ENCODE data around the gene FAM204A.

Gene FAM204A

GRCh38 chr10:118264252-118264651 lies 77.9 kb downstream of the FAM204A start:
- H3K4me1 ChIP-seq (ENCODE audit: low read length) = no peaks in the 10 kb centered on the region
- no peaks in the 10 kb centered on the region for H3K27me3 ChIP-seq (replicated peaks; ENCODE audit: insufficient read depth, low read length)
- TF ChIP-seq EZH2 (optimal IDR thresholded peaks at IDR 0.05; ENCODE audit: low read depth, low read length) (no peak), CTCF (IDR thresholded peaks at IDR 0.05; ENCODE audit: low read length) (no peak), EZH2phosphoT487 (IDR thresholded peaks at IDR 0.05; ENCODE audit: low read length) (no peak)
- H3K4me3 ChIP-seq (ENCODE audit: low read length) = no peak overlapping the region
- H3F3A ChIP-seq (ENCODE audit: insufficient read depth, low read length) = no peaks in the 10 kb centered on the region
- H3K9me2 ChIP-seq (replicated peaks; ENCODE audit: insufficient read depth, low read length) = no peaks in the 10 kb centered on the region
- no peaks in the 10 kb centered on the region for H3K9me3 ChIP-seq (replicated peaks; ENCODE audit: insufficient read depth, low read length)
- no peaks in the 10 kb centered on the region for H3K36me3 ChIP-seq (replicated peaks; ENCODE audit: insufficient read depth, low read length)
- H3K79me2 ChIP-seq (ENCODE audit: low read length) = no peaks in the 10 kb centered on the region
- H3K9ac ChIP-seq (ENCODE audit: low read length) = no peak overlapping the region
- no peak overlapping the region for H3K4me2 ChIP-seq (ENCODE audit: low read depth, low read length)
- no peak for DNase-seq
- no peak overlapping the region for H2AFZ ChIP-seq (ENCODE audit: low read length)
- H4K20me1 ChIP-seq (ENCODE audit: insufficient read depth, low read length) = no peaks in the 10 kb centered on the region
- no peak overlapping the region for H3K27ac ChIP-seq (ENCODE audit: low read length)

DNA sequence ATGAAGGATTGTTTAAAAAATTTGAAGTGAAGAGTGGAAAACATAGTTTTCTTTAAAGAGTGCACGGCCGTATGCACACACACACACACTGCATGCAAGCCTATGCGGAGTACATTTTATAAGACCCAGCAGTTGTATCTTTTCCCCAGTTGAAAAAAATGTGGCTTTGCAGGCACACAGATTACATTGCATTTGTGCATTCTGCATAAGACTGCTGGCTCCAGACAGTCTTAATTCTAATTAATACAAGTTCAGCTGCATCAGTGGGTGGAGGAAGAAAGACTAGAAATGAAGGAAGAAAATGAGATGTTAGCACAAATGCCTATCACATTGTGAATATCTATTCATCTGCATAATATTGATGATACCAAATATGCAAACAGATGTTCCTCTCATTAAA lies 79.6 kb downstream of the FAM204A start:
- Histone ChIP-seq H3K9ac (ENCODE audit: low read length) (no peak overlapping the region), H3K27ac (ENCODE audit: low read length) (no peak overlapping the region), H3K9me3 (replicated peaks; ENCODE audit: insufficient read depth, low read length) (no peaks in the 10 kb centered on the region), H3K4me3 (ENCODE audit: low read length) (no peak overlapping the region), H3K9me2 (replicated peaks; ENCODE audit: insufficient read depth, low read length) (no peaks in the 10 kb centered on the region), H3K36me3 (replicated peaks; ENCODE audit: insufficient read depth, low read length) (no peaks in the 10 kb centered on the region), H3F3A (ENCODE audit: insufficient read depth, low read length) (no peaks in the 10 kb centered on the region), H3K4me2 (ENCODE audit: low read depth, low read length) (no peak overlapping the region), H3K27me3 (replicated peaks; ENCODE audit: insufficient read depth, low read length) (no peaks in the 10 kb centered on the region), H4K20me1 (ENCODE audit: insufficient read depth, low read length) (no peaks in the 10 kb centered on the region), H3K79me2 (ENCODE audit: low read length) (no peaks in the 10 kb centered on the region), H3K4me1 (ENCODE audit: low read length) (no peaks in the 10 kb centered on the region), H2AFZ (ENCODE audit: low read length) (no peak overlapping the region)
- TF ChIP-seq EZH2 (optimal IDR thresholded peaks at IDR 0.05; ENCODE audit: low read depth, low read length) = no peak
- no peak for TF ChIP-seq CTCF (IDR thresholded peaks at IDR 0.05; ENCODE audit: low read length)
- TF ChIP-seq EZH2phosphoT487 (IDR thresholded peaks at IDR 0.05; ENCODE audit: low read length) = no peak
- no peak for DNase-seq

DNA sequence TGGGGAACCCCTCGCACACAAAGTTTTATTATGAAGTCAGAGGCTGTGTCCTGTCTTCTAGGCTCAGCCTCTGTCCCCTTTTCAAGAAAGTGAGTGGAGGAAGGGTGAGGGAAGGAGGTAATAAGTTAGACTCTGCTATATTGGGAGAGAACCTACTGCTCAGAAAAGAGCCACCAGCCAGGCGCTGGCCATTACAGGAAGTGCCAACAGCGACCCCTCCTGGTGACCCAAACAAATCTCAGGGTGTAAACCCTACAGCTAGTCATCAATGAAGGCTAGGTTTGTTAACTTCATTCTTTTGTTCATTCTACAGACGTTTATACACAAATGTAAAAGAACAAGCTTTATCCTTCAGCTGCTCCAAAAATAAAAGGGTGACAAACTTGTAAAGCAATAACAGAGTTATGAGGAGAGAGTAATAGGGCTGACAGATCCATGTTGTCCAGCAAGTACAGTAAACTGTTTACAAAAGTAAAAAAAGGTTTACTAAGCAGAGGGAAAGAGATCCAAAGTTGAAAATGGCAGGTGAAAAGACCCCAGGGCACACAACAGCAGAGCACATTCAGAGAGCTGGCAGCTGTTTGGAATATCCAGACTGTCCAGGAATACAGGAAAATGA lies 82.7 kb downstream of the FAM204A start:
- Histone ChIP-seq H3K9ac (ENCODE audit: low read length) (no peak overlapping the region), H2AFZ (ENCODE audit: low read length) (no peak overlapping the region), H3K27ac (ENCODE audit: low read length) (no peak overlapping the region), H3K27me3 (replicated peaks; ENCODE audit: insufficient read depth, low read length) (no peaks in the 10 kb centered on the region), H3K9me3 (replicated peaks; ENCODE audit: insufficient read depth, low read length) (no peaks in the 10 kb centered on the region), H3F3A (ENCODE audit: insufficient read depth, low read length) (no peaks in the 10 kb centered on the region), H3K79me2 (ENCODE audit: low read length) (no peaks in the 10 kb centered on the region), H4K20me1 (ENCODE audit: insufficient read depth, low read length) (no peaks in the 10 kb centered on the region), H3K36me3 (replicated peaks; ENCODE audit: insufficient read depth, low read length) (no peaks in the 10 kb centered on the region), H3K4me3 (ENCODE audit: low read length) (no peak overlapping the region), H3K4me2 (ENCODE audit: low read depth, low read length) (no peak overlapping the region), H3K4me1 (ENCODE audit: low read length) (no peaks in the 10 kb centered on the region), H3K9me2 (replicated peaks; ENCODE audit: insufficient read depth, low read length) (no peaks in the 10 kb centered on the region)
- no peak for TF ChIP-seq EZH2phosphoT487 (IDR thresholded peaks at IDR 0.05; ENCODE audit: low read length)
- no peak for TF ChIP-seq EZH2 (optimal IDR thresholded peaks at IDR 0.05; ENCODE audit: low read depth, low read length)
- TF ChIP-seq CTCF (IDR thresholded peaks at IDR 0.05; ENCODE audit: low read length) = peak; percentile 62
- DNase-seq = peak; percentile 29

Data from MM.1S (cell line).